OCI-M1 (cell line): Measurements from ENCODE around the gene ITGA1.

Source experiments
- DNase-seq: peaks from one replicate; lab custom pipeline; 2025; lab: John Stamatoyannopoulos, UW

The ITGA1 gene

DNA sequence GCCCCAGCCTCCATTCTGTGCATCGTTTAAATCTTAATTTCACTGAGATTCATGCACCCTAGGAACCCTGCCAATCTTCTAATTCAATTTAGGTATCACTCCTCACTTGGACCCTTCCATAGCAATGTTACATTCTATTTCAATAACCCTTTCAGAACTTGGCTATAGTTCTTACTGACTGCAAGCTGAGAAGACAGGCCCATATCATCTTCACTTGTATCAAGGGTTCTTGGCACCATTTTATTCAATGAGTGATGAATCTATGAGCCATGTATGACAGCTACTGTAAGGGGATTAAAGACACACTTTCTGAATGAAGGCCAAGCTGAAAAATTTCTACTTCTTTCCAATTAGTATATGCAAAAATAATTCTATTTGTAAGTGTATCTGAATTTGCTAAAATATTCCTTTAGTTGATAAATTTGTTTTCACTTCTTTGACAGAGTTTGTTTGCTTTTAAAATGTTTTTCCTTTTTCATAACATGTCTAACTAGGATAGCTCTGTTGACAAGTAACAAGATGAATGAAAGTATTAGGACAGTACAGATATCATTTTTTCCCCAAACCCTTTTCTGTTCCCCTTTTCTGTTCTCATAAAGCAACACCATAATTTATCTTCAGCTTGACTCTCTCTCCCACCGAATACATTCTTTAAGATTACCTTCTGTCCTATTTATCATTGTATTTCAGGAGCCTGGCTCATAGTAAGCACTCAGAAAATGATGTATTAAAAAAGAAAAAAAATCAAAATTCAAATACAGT, 211.0 kb downstream of the ITGA1 start:
- DNase-seq = no peak

GRCh38 chr5:52999344-52999949, 211.7 kb downstream of the ITGA1 start:
- DNase-seq = no peak

DNA sequence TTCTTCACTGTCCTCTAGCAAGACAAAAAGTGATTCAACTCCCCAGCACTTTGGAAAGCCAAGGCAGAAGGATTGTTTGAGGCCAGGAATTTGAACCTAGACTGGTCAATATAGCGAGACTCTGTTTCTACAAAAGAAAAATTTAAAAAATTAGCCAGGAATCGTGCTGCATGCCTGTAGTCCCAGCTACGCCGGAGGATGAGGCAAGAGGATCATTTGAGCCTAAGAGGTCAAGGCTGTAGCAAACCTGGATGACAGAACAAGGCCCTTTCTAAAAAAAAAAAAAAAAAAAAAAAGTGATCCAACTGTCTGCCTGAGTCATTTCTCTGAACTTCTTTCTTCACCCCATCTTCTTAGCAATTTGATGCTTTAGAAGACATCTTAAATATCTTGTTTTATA, 213.8 kb downstream of the ITGA1 start:
- DNase-seq = no peak

DNA sequence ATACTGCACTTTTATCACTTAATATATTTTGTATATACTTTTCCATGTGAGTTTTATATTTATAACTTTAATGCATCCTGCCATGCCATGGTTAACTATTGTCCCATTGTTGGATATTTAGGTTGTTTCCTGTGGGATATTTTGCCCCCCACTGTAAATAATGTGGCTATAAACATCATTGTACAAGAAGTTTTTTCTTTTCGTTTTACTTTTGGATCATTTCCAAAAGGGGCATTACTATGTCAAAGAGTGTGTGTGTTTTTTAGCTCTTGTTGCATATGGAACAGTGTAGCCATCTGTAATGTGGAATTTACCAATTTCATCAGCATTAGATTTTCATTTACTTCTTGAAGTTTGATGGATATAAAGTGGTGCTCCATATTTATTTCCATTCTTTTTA, 214.8 kb downstream of the ITGA1 start:
- no peak for DNase-seq

GRCh38 chr5:53003144-53003543, 215.4 kb downstream of the ITGA1 start:
- DNase-seq = no peak

- peak; percentile 58 for DNase-seq
Measured at GRCh38 chr5:53006911-53007890, 219.5 kb downstream of the ITGA1 start.

DNA sequence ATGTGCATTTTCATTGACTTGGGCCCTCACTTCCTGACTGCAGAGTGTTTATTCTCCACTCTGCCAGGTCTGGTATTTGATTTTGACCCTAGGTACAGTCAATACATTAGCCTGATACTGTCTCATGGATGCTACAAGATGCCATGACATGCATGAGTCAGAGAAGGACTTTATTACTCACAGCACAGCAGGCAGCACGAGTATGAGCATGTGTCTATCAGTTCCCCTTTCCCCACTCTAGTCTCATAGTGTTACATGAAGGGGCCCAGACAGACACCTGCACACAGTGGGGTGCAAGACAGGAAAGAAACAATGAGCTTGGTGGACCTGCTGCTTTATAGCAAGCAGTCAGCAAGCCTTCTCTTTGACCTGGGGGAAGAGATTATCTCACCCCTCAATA, 221.0 kb downstream of the ITGA1 start:
- DNase-seq = peak; percentile 18
